A549 (cell line): ENCODE results near the gene KIFC1. TPM values are rescaled to one million over a fixed set of nuclear protein-coding genes. Genes with fewer than 3 reads are reported as not detected.

Experiments
- ATAC-seq, 2 experiments: fragments of 200-7000 bp in 1 of 2; fragments of >200 bp in 1 of 2; cut with Nextera tagmentation in 1 of 2; cut with Tn5 transposase in 1 of 2; 3 replicates each; pipeline versions ENCODE4 v1.8.0 to v1.9.1; 2018 to 2020; ENCODE audit warnings: mild to moderate bottlenecking in 1 of 2, moderate library complexity in 1 of 2
- CTCF ChIA-PET: fragments of 300-600 bp; sonication (Branson Sonifier 250); formaldehyde crosslinking; extraction: SDS; loops from one replicate; lab custom pipeline; 2021; ENCODE audit warnings: antibody characterized with exemption, inconsistent platforms; lab: Yijun Ruan, JAX
- POLR2A ChIA-PET: fragments of 350-600 bp; formaldehyde crosslinking; extraction: SDS; loops from one replicate; lab custom pipeline; 2021; ENCODE audit warnings: antibody characterized with exemption, inconsistent platforms; lab: Yijun Ruan, JAX
- DNase-seq, 2 experiments: peaks; one replicate each; pipeline versions ENCODE4 v3.0.0 to v3.0.0-alpha.2; 2011 to 2016; ENCODE audit warnings: low read depth in 1 of 2, low spot score in 1 of 2
- FAIRE-seq: peaks from 2 replicates; lab custom pipeline; 2011; peaks lifted over from hg19 to GRCh38; lab: Jason Lieb, UNC
- H3K27ac ChIP-seq, 2 experiments: fragments of >200 bp; sonication (Bioruptor Twin); formaldehyde crosslinking; 3 replicates each; pipeline ENCODE4 v1.5.1; 2016 to 2017
- H3K4me1 ChIP-seq: fragments of >200 bp; sonication (Bioruptor Twin); formaldehyde crosslinking; 3 replicates; pipeline ENCODE4 v1.6.1; 2016
- H3K4me2 ChIP-seq: fragments of >200 bp; sonication (Bioruptor Twin); formaldehyde crosslinking; 3 replicates; pipeline ENCODE4 v1.6.1; 2016
- H3K4me3 ChIP-seq: fragments of >200 bp; sonication (Bioruptor Twin); formaldehyde crosslinking; 3 replicates; pipeline ENCODE4 v1.5.1; 2016
- H3K9me3 ChIP-seq: fragments of >200 bp; sonication (Bioruptor Twin); formaldehyde crosslinking; 3 replicates; pipeline ENCODE4 v1.6.1; 2016
- BCL3 ChIP-seq: fragments of >200 bp; sonication (Bioruptor Twin); formaldehyde crosslinking; IDR thresholded peaks from 3 replicates; pipeline ENCODE4 v1.6.1; 2016
- BHLHE40 ChIP-seq: IDR thresholded peaks from 2 replicates; pipeline ENCODE4 v1.6.1; 2012; ENCODE audit warnings: low read depth, low read length, inconsistent platforms
- CHD2 ChIP-seq: fragments of 150-350 bp; IDR thresholded peaks from 2 replicates; pipeline ENCODE4 v1.6.1; 2014; ENCODE audit warnings: low read length; ENCODE audit not compliant: partially characterized antibody
- ESRRA ChIP-seq: fragments of 150-350 bp; IDR thresholded peaks from 2 replicates; pipeline ENCODE4 v1.6.1; 2014; ENCODE audit warnings: mild to moderate bottlenecking, low read length, borderline replicate concordance
- GATA3 ChIP-seq: IDR thresholded peaks from 2 replicates; pipeline ENCODE4 v1.6.1; 2012; ENCODE audit warnings: borderline replicate concordance
- HDAC2 ChIP-seq: fragments of 200-600 bp; sonication (generic); IDR thresholded peaks from 2 replicates; pipeline ENCODE4 v1.6.1; 2016
- HMGXB4 ChIP-seq: fragments of 250-450 bp; sonication (Bioruptor Pico); IDR thresholded peaks from 2 replicates; pipeline ENCODE4 v1.5.0; 2021; ENCODE audit warnings: mild to moderate bottlenecking, moderate library complexity, borderline replicate concordance
- HOXA7 ChIP-seq: fragments of 250-450 bp; sonication (Bioruptor Pico); IDR thresholded peaks from 2 replicates; pipeline ENCODE4 v1.5.0; 2020; ENCODE audit warnings: mild to moderate bottlenecking, moderate library complexity
- JUN ChIP-seq, 2 experiments: fragments of >200 bp; sonication (Bioruptor Twin); formaldehyde crosslinking; IDR thresholded peaks; 2 replicates in 1 of 2; 3 replicates in 1 of 2; pipeline ENCODE4 v1.6.1; 2016 to 2017
- PHF8 ChIP-seq: fragments of 200-600 bp; sonication (generic); IDR thresholded peaks from 2 replicates; pipeline ENCODE4 v1.6.1; 2016; ENCODE audit warnings: low read depth, mild to moderate bottlenecking, antibody characterized with exemption, moderate library complexity, borderline replicate concordance
- POLR2A ChIP-seq: IDR thresholded peaks from 2 replicates; pipeline ENCODE4 v1.6.1; 2012; ENCODE audit warnings: mild to moderate bottlenecking, low read length
- POLR2AphosphoS2 ChIP-seq: conservative IDR thresholded peaks from 2 replicates; pipeline ENCODE4 v1.6.1; 2012; ENCODE audit warnings: low read length, improper control_type of control experiment, inconsistent platforms
- RAD21 ChIP-seq, 2 experiments: fragments of >200 bp in 1 of 2; sonication (Bioruptor Twin) in 1 of 2; formaldehyde crosslinking in 1 of 2; IDR thresholded peaks in 1 of 2; conservative IDR thresholded peaks in 1 of 2; 2 replicates in 1 of 2; 3 replicates in 1 of 2; pipeline ENCODE4 v1.6.1; 2012 to 2018; ENCODE audit warnings: inconsistent platforms in 1 of 2
- SMC3 ChIP-seq: fragments of >200 bp; sonication (Bioruptor Twin); formaldehyde crosslinking; IDR thresholded peaks from 3 replicates; pipeline ENCODE4 v1.6.1; 2018; ENCODE audit warnings: inconsistent platforms
- SREBF2 ChIP-seq: fragments of 450-650 bp; IDR thresholded peaks from 2 replicates; pipeline ENCODE4 v1.6.1; 2014; ENCODE audit warnings: mild to moderate bottlenecking, moderate library complexity
- TFCP2L1 ChIP-seq: fragments of 250-450 bp; sonication (Bioruptor Pico); IDR thresholded peaks from 2 replicates; pipeline ENCODE4 v1.5.0; 2021; ENCODE audit warnings: mild to moderate bottlenecking
- ZNF302 ChIP-seq: fragments of 250-450 bp; sonication (Bioruptor Pico); IDR thresholded peaks from 2 replicates; pipeline ENCODE4 v1.9.0; 2021; ENCODE audit warnings: inconsistent platforms, mild to moderate bottlenecking, moderate library complexity
- WGBS: methylation state at CpG from one replicate; pipeline ENCODE4 v1.1.6; 2017; ENCODE audit errors: missing lambda C conversion rate; 5-methylcytosine and 5-hydroxymethylcytosine counted together
- polyA plus RNA-seq, 4 experiments: library from polyadenylated mRNA; depleted of rRNA in 3 of 4; stranded (reverse); fragments of >200 nt; fragmentation: RNase III in 1 of 4; extraction: RNeasy Plus Mini Kit Qiagen cat#74134 plus additional on column Dnase treatment in 1 of 4; gene quantifications; 2 replicates in 3 of 4; 3 replicates in 1 of 4; pipeline ENCODE4 v1.2.3, GENCODE V29; 2011 to 2017
- TF ChIP-seq, protein P1 (sequence below): IDR thresholded peaks from 2 replicates; pipeline ENCODE4 v1.6.1; 2012
- TF ChIP-seq, protein P2 (sequence below): fragments of 150-350 bp; IDR thresholded peaks from 2 replicates; pipeline ENCODE4 v1.6.1; 2014; ENCODE audit warnings: low read depth, mild to moderate bottlenecking, low read length
- TF ChIP-seq, protein P3 (sequence below): fragments of >200 bp; sonication (Bioruptor Twin); formaldehyde crosslinking; IDR thresholded peaks from 2 replicates; pipeline ENCODE4 v1.6.1; 2016

KIFC1 gene
- polyA plus RNA-seq, 2 of the 4 experiments (the other 2 are of a cell fraction): 23.9 to 30.5 TPM

GRCh38 chr6:33411632-33412005, 20.0 kb downstream of the KIFC1 start:
- WGBS: 76% methylated on average over 6 of the region's 6 CpGs
- CTCF ChIA-PET: interaction anchor here (0.6 to 2.1 kb wide), 2 partner anchors 9 to 14 kb away, joined by 3 to 5 read pairs; no protein-coding TSS in a partner anchor

DNA sequence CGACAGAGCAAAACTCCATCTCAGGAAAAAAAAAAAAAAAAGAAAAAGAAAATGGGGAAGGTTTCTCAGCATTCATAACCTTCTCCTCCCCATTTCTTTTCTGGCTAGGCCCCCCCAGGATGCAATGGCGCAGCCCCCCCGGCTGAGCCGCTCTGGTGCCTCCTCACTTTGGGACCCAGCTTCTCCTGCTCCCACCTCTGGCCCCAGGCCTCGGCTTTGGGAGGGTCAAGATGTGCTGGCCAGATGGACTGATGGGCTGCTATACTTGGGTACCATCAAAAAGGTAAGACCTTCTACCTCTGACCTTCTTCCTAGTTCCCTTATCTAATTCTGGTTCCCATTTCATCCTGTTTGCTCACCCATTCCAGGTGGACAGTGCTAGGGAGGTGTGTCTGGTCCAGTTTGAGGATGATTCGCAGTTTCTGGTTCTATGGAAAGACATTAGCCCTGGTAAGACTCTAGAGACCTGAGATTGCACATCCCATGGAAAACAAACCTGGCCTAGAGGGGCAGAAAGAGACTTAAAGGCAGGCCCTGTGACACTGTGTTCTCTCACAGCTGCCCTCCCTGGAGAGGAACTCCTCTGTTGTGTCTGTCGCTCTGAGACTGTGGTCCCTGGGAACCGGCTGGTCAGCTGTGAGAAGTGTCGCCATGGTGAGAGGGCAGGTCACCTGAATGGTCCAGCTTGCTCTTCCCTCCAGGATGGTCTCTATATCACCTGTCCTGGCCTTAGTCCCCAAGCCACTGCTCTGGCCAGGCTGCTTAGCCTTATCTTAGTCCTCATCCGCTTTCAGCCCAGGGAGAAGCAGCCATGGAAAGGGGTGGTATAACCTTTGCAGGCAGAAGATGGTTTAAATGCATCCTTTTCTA, 20.8 kb downstream of the KIFC1 start:
- 93% methylated on average over 9 of the region's 10 CpGs for WGBS
- CTCF ChIA-PET: interaction anchor here (0.6 to 2.1 kb wide), 3 partner anchors 8 to 21 kb away, joined by 3 to 5 read pairs (median 3); no protein-coding TSS in a partner anchor
- TF ChIP-seq TFCP2L1 (CRISPR knock-in tag) (no peak), SREBF2 (no peak)

More at GRCh38 chr6:33411632-33412005, 20.0 kb downstream of the KIFC1 start:
- no peaks in the 10 kb centered on the region for H3K9me3 ChIP-seq
- POLR2A ChIA-PET: no interaction called here
- no peak for DNase-seq
- H3K4me1 ChIP-seq: peaks cover 29% of the 10 kb centered on the region
- peak overlapping the region; percentile 98 to 99; a peak in 5 of 6 replicates for H3K27ac ChIP-seq
- no peak for FAIRE-seq
- peak overlapping the region; percentile 99 for H3K4me3 ChIP-seq
- TF ChIP-seq HOXA7 (CRISPR knock-in tag): no peak
- TF ChIP-seq PHF8: no peak
- no peak for TF ChIP-seq POLR2AphosphoS2
- TF ChIP-seq BCL3: no peak
- no peak for TF ChIP-seq CHD2
- TF ChIP-seq HMGXB4 (CRISPR knock-in tag): no peak
- TF ChIP-seq JUN (IDR thresholded peaks at IDR 0.05): no peak
- TF ChIP-seq TFCP2L1 (CRISPR knock-in tag): no peak
- TF ChIP-seq SMC3: no peak
- TF ChIP-seq ZNF302 (CRISPR knock-in tag): no peak
- TF ChIP-seq, protein P1, sequence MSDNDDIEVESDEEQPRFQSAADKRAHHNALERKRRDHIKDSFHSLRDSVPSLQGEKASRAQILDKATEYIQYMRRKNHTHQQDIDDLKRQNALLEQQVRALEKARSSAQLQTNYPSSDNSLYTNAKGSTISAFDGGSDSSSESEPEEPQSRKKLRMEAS: no peak
- no peak for TF ChIP-seq BHLHE40
- no peak for TF ChIP-seq RAD21 (conservative IDR thresholded peaks at IDR 0.05 in 1 of 2, IDR thresholded peaks at IDR 0.05 in 1 of 2)
- H3K4me2 ChIP-seq: peak overlapping the region; percentile 88
- ATAC-seq: no peak

DNA sequence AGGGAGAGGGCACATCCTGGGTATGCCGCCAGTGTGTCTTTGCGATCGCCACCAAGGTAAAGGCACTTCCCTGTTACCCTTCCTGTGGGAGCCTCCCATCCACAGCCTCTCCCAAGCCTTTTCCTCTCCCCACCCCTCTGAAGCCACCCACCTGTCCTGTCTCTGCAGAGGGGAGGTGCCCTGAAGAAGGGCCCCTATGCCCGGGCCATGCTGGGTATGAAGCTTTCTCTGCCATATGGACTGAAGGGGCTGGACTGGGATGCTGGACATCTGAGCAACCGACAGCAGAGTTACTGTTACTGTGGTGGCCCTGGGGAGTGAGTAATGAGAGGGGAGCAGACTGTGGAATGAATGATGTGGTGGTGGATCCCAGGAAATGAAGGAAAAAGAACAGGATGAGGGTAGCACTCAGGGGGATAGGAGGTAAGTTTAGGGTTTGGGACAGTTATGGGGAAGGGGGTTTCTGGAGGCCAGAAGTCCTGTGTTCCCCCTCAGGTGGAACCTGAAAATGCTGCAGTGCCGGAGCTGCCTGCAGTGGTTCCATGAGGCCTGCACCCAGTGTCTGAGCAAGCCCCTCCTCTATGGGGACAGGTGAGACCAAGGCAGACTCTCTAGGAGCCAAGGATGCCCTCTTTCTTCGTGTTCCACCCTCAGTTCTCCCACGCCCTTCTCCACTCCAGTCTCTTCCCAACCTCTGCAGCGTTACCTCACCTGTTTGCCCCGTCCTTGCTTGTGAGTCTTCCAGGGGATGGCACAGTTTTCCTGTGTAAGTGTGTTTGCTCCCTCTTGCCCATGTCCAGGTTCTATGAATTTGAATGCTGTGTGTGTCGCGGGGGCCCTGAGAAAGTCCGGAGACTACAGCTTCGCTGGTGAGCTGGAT, 21.9 kb downstream of the KIFC1 start:
- Histone ChIP-seq H3K9me3 (no peaks in the 10 kb centered on the region), H3K4me1 (peaks cover 34% of the 10 kb centered on the region), H3K4me3 (no peak overlapping the region), H3K27ac (no peak overlapping the region), H3K4me2 (no peak overlapping the region)
- FAIRE-seq (no peak), ATAC-seq (no peak), DNase-seq (no peak)
- WGBS: 93% methylated on average over 13 of the region's 14 CpGs
- TF ChIP-seq HOXA7 (CRISPR knock-in tag) (no peak), GATA3 (no peak), CHD2 (no peak), TFCP2L1 (CRISPR knock-in tag) (no peak), RAD21 (conservative IDR thresholded peaks at IDR 0.05 in 1 of 2, IDR thresholded peaks at IDR 0.05 in 1 of 2) (no peak), POLR2A (no peak), HDAC2 (no peak), ESRRA (no peak)
- TF ChIP-seq, protein P2, sequence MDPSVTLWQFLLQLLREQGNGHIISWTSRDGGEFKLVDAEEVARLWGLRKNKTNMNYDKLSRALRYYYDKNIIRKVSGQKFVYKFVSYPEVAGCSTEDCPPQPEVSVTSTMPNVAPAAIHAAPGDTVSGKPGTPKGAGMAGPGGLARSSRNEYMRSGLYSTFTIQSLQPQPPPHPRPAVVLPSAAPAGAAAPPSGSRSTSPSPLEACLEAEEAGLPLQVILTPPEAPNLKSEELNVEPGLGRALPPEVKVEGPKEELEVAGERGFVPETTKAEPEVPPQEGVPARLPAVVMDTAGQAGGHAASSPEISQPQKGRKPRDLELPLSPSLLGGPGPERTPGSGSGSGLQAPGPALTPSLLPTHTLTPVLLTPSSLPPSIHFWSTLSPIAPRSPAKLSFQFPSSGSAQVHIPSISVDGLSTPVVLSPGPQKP: no peak
- TF ChIP-seq, protein P3, sequence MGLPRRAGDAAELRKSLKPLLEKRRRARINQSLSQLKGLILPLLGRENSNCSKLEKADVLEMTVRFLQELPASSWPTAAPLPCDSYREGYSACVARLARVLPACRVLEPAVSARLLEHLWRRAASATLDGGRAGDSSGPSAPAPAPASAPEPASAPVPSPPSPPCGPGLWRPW: no peak
- ChIA-PET POLR2A (no interaction called here), CTCF (interaction anchor here (1.7 to 2.1 kb wide), 2 partner anchors 11 to 13 kb away, joined by 5 to 6 read pairs; no protein-coding TSS in a partner anchor)

More for the DNA sequence above, 20.8 kb downstream of the KIFC1 start:
- H3K9me3 ChIP-seq: no peaks in the 10 kb centered on the region
- no peak for ATAC-seq
- H3K4me1 ChIP-seq: peaks cover 33% of the 10 kb centered on the region
- POLR2A ChIA-PET: no interaction called here
- H3K27ac ChIP-seq: no peak overlapping the region
- no peak for DNase-seq
- no peak for FAIRE-seq
- H3K4me3 ChIP-seq: no peak overlapping the region
- peak overlapping the region; percentile 88; the same call in 1 of the 3 replicates for H3K4me2 ChIP-seq
